Left renal cortex interstitium (tissue), 4 donors: ENCODE results near the gene PLA2G2E. TPM values are rescaled to one million over a fixed set of nuclear protein-coding genes. Genes with fewer than 3 reads are reported as not detected.
"Not testable (repeated sequence)": the region's sequence is repeated elsewhere in the genome, so short reads cannot be mapped to it uniquely, and the experiment has no call there.

Source experiments
- DNase-seq, 4 donors: peaks; one replicate each; pipeline ENCODE4 v3.0.0-alpha.2; 2013; ENCODE audit warnings: low read depth in 4 of 4, low spot score in 2 of 4, missing footprints in 1 of 4
- polyA plus RNA-seq, 4 donors: library from polyadenylated mRNA; unstranded; fragments of 120-200 nt; gene quantifications; one replicate each; pipeline ENCODE4 v1.2.1, GENCODE V29; 2013; ENCODE audit not compliant: insufficient read length in 4 of 4

Gene PLA2G2E
- polyA plus RNA-seq, 4 donors = not detected

GRCh38 chr1:19934336-19934735 is 10.9 kb upstream of the PLA2G2E start:
- no peak for DNase-seq

- no peak for DNase-seq
Observed at GRCh38 chr1:19932866-19933265, 9.4 kb upstream of the PLA2G2E start.

GRCh38 chr1:19927130-19927421 is 3.7 kb upstream of the PLA2G2E start:
- DNase-seq = not testable (repeated sequence)

GRCh38 chr1:19926296-19927129 is 3.1 kb upstream of the PLA2G2E start:
- DNase-seq = no peak

- no peak for DNase-seq
Observed at GRCh38 chr1:19925342-19926070, 2.1 kb upstream of the PLA2G2E start.

GRCh38 chr1:19923953-19924346 is 533 bp upstream of the PLA2G2E start:
- no peak for DNase-seq

GRCh38 chr1:19922015-19922688 is 1.3 kb downstream of the PLA2G2E start:
- DNase-seq = no peak

- DNase-seq = no peak
Observed at GRCh38 chr1:19921310-19921709, 2.1 kb downstream of the PLA2G2E start.

GRCh38 chr1:19920132-19920710 is 3.2 kb downstream of the PLA2G2E start:
- no peak for DNase-seq

- DNase-seq = peak; percentile 63 to 78 (median 66)
Observed at GRCh38 chr1:19918057-19918456, 5.4 kb downstream of the PLA2G2E start.

GRCh38 chr1:19910650-19911049 is 12.8 kb downstream of the PLA2G2E start:
- no peak for DNase-seq

- no peak for DNase-seq
Observed at GRCh38 chr1:19909971-19910370, 13.4 kb downstream of the PLA2G2E start.

- DNase-seq = no peak
Observed at GRCh38 chr1:19909392-19909791, 14.0 kb downstream of the PLA2G2E start.

GRCh38 chr1:19907456-19907855 is 16.0 kb downstream of the PLA2G2E start:
- DNase-seq = no peak

GRCh38 chr1:19903621-19904020 is 19.8 kb downstream of the PLA2G2E start:
- DNase-seq = no peak

GRCh38 chr1:19901653-19902052 is 21.8 kb downstream of the PLA2G2E start:
- DNase-seq = no peak

- no peak for DNase-seq
Observed at GRCh38 chr1:19894218-19894617, 29.2 kb downstream of the PLA2G2E start.

- no peak for DNase-seq
Observed at GRCh38 chr1:19893687-19894086, 29.7 kb downstream of the PLA2G2E start.

GRCh38 chr1:19892628-19893168 is 30.7 kb downstream of the PLA2G2E start:
- no peak for DNase-seq

- DNase-seq = no peak
Observed at GRCh38 chr1:19892129-19892528, 31.3 kb downstream of the PLA2G2E start.

GRCh38 chr1:19889656-19890055 is 33.8 kb downstream of the PLA2G2E start:
- no peak for DNase-seq
